Measurements from ENCODE around the gene SULT2B1.

SULT2B1 gene

DNA sequence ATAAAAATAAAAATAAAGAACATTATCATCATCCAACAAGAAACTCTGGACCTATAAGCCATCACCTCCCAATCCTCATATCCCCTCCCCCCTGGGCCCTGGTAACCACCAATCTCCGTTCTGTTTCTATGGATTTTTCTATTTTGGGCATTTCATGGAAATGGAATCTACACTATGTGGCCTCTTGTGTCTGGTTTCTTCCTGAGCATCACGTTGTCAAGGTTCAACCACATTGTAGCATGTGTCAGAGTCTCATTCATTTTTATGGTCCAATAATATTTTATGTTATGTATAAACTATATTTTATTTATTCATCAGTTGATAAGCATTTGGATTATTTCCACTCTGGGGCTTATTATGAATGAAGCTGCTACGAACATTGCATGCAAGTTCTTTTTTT lies 26.9 kb downstream of the SULT2B1 start:
- H3K9ac ChIP-seq = no peak overlapping the region
- H4K20me1 ChIP-seq (ENCODE audit: insufficient read depth) = no peaks in the 10 kb centered on the region
- peaks cover 70% of the 10 kb centered on the region for H3K27me3 ChIP-seq (ENCODE audit: insufficient read depth, low read depth)
- H2AFZ ChIP-seq (ENCODE audit: low read depth) = no peak overlapping the region
- no peaks in the 10 kb centered on the region for H3K79me2 ChIP-seq (ENCODE audit: insufficient read depth, low read depth)
- no peak overlapping the region for H3K4me3 ChIP-seq (IDR thresholded peaks at IDR 0.05; ENCODE audit: insufficient read depth, low read depth, low read length)
- TF ChIP-seq CTCF (conservative IDR thresholded peaks at IDR 0.05; ENCODE audit: low read depth, low read length) = no peak
- no peak overlapping the region for H3K4me2 ChIP-seq
- peaks cover under 1% of the 10 kb centered on the region for H3K4me1 ChIP-seq (ENCODE audit: low read depth, poor library complexity, severe bottlenecking)
- H3K27ac ChIP-seq = no peak overlapping the region
- H3K36me3 ChIP-seq (ENCODE audit: insufficient read depth) = no peaks in the 10 kb centered on the region

GRCh38 chr19:48582168-48582567 lies 30.2 kb downstream of the SULT2B1 start:
- no peaks in the 10 kb centered on the region for H4K20me1 ChIP-seq (ENCODE audit: insufficient read depth)
- TF ChIP-seq CTCF (conservative IDR thresholded peaks at IDR 0.05; ENCODE audit: low read depth, low read length) = no peak
- no peaks in the 10 kb centered on the region for H3K79me2 ChIP-seq (ENCODE audit: insufficient read depth, low read depth)
- peaks cover 3% of the 10 kb centered on the region for H3K4me1 ChIP-seq (ENCODE audit: low read depth, poor library complexity, severe bottlenecking)
- H3K27me3 ChIP-seq (ENCODE audit: insufficient read depth, low read depth) = peaks cover 85% of the 10 kb centered on the region; the same call in 1 of the 2 replicates
- H3K4me2 ChIP-seq = no peak overlapping the region
- no peak overlapping the region for H2AFZ ChIP-seq (ENCODE audit: low read depth)
- H3K4me3 ChIP-seq (IDR thresholded peaks at IDR 0.05; ENCODE audit: insufficient read depth, low read depth, low read length) = no peak overlapping the region
- H3K36me3 ChIP-seq (ENCODE audit: insufficient read depth) = no peaks in the 10 kb centered on the region
- H3K27ac ChIP-seq = no peak overlapping the region
- H3K9ac ChIP-seq = no peak overlapping the region

- no peak overlapping the region for H3K4me2 ChIP-seq
- peaks cover 86% of the 10 kb centered on the region for H3K27me3 ChIP-seq (ENCODE audit: insufficient read depth, low read depth)
- no peaks in the 10 kb centered on the region for H4K20me1 ChIP-seq (ENCODE audit: insufficient read depth)
- no peaks in the 10 kb centered on the region for H3K79me2 ChIP-seq (ENCODE audit: insufficient read depth, low read depth)
- H3K27ac ChIP-seq = no peak overlapping the region
- H3K9ac ChIP-seq = no peak overlapping the region
- H3K36me3 ChIP-seq (ENCODE audit: insufficient read depth) = no peaks in the 10 kb centered on the region
- no peak overlapping the region for H3K4me3 ChIP-seq (IDR thresholded peaks at IDR 0.05; ENCODE audit: insufficient read depth, low read depth, low read length)
- H3K4me1 ChIP-seq (ENCODE audit: low read depth, poor library complexity, severe bottlenecking) = peaks cover 7% of the 10 kb centered on the region
- H2AFZ ChIP-seq (ENCODE audit: low read depth) = no peak overlapping the region
- TF ChIP-seq CTCF (conservative IDR thresholded peaks at IDR 0.05; ENCODE audit: low read depth, low read length) = no peak
Observed at GRCh38 chr19:48587387-48587786, 35.4 kb downstream of the SULT2B1 start.

DNA sequence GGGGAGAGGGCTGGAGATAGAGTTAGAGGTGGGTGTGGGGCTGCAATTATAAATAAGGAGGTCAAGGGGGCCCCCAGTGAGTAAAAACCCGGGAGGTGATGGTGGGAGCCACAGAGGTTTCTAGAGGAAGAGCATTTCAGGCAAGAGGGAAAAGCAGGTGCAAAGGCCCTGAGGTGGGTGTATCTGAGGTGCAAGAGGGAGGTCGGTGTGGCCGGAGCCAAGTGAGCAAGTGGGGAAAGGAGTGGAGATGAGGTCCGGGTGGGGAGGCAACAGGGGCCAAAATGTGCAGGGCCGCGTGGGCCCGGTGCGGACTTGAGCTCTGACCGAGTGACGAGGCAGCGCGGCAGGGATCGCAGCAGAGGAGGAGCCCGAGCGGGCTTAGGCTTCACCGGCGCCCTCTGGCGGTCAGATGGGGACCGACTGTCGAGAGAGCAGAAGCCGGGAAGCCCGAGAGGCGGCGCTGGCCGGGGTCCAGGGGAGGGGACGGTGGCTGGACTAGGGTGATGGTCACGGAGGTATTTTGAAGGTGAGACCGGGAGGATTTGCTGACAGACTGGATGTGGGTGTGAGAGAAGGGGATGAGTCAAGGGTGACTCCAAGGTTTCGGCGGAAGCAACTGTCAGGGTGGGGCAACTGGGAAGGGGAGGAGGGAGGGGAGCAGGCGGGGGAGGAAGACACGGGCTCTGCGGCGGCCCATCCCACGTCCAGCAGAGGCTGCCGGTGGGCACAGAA lies 36.9 kb downstream of the SULT2B1 start:
- Histone ChIP-seq H3K9ac (no peak overlapping the region), H3K36me3 (ENCODE audit: insufficient read depth) (no peaks in the 10 kb centered on the region), H3K79me2 (ENCODE audit: insufficient read depth, low read depth) (no peaks in the 10 kb centered on the region), H3K4me3 (IDR thresholded peaks at IDR 0.05; ENCODE audit: insufficient read depth, low read depth, low read length) (no peak overlapping the region), H4K20me1 (ENCODE audit: insufficient read depth) (no peaks in the 10 kb centered on the region), H3K4me1 (ENCODE audit: low read depth, poor library complexity, severe bottlenecking) (peaks cover 7% of the 10 kb centered on the region), H2AFZ (ENCODE audit: low read depth) (peak overlapping the region; percentile 66; the same call in 1 of the 2 replicates), H3K27ac (no peak overlapping the region), H3K4me2 (peak overlapping the region; percentile 60), H3K27me3 (ENCODE audit: insufficient read depth, low read depth) (peaks cover 85% of the 10 kb centered on the region)
- TF ChIP-seq CTCF (conservative IDR thresholded peaks at IDR 0.05; ENCODE audit: low read depth, low read length) = peak; percentile 87

Data from KMS-11 (cell line).